ENCODE data around the gene TIMM50. TPM values are rescaled to one million over a fixed set of nuclear protein-coding genes. Genes with fewer than 3 reads are reported as not detected.

The TIMM50 gene
- total and polyA plus RNA-seq, 2 of the 8 experiments (the other 6 are each of a cell fraction or from before 2014, with no cell fraction given) = 155 to 187 TPM

- 0 out of 2 replicates have a peak, but pooled peaks have one; percentile 37 for TF ChIP-seq TAF1 (IDR thresholded peaks at IDR 0.05; ENCODE audit: low read depth, low read length)
- TF ChIP-seq SRF (IDR thresholded peaks at IDR 0.05; ENCODE audit: low read depth, low read length) = no peak
- TF ChIP-seq KDM4A (IDR thresholded peaks at IDR 0.05; ENCODE audit: low read depth, low read length, severe bottlenecking) = peak; percentile 97
- no peak; a peak in 1 of 4 replicates for TF ChIP-seq HDAC2 (IDR thresholded peaks at IDR 0.05; ENCODE audit: borderline replicate concordance in 1 of 2, low read depth in 2 of 2, low read length in 2 of 2)
- TF ChIP-seq FOSL1 (IDR thresholded peaks at IDR 0.05; ENCODE audit: insufficient read depth, low read depth, low read length) = no peak
- TF ChIP-seq SUZ12 (IDR thresholded peaks at IDR 0.05; ENCODE audit: low read length) = peak; percentile 54; the same call in 1 of the 2 replicates
- TF ChIP-seq CHD2 (IDR thresholded peaks at IDR 0.05; ENCODE audit: low read length) = no peak
- TF ChIP-seq BACH1 (IDR thresholded peaks at IDR 0.05; ENCODE audit: low read length) = 0 out of 2 replicates have a peak, but pooled peaks have one; percentile 43
- TF ChIP-seq SIN3A (conservative IDR thresholded peaks at IDR 0.05 in 1 of 2, IDR thresholded peaks at IDR 0.05 in 1 of 2; ENCODE audit: low read depth in 1 of 2, low read length in 2 of 2) = peak in 1 of 2 experiments; percentile 42; a peak in 2 of 4 replicates
- TF ChIP-seq NRF1 (IDR thresholded peaks at IDR 0.05; ENCODE audit: low read depth, low read length) = peak; percentile 41
- peak; percentile 99 for TF ChIP-seq MAX (IDR thresholded peaks at IDR 0.05)
- no peak for TF ChIP-seq POU5F1 (IDR thresholded peaks at IDR 0.05; ENCODE audit: low read depth, low read length)
- peak; percentile 34; the same call in 1 of the 2 replicates for TF ChIP-seq PHF8 (conservative IDR thresholded peaks at IDR 0.05; ENCODE audit: low read depth, low read length)
- TF ChIP-seq SP2 (IDR thresholded peaks at IDR 0.05; ENCODE audit: low read length) = no peak
- peak; percentile 56 for TF ChIP-seq ASH2L (IDR thresholded peaks at IDR 0.05; ENCODE audit: low read length)
- TF ChIP-seq E2F6 (IDR thresholded peaks at IDR 0.05) = peak; percentile 99
- no peak for TF ChIP-seq RFX5 (IDR thresholded peaks at IDR 0.05; ENCODE audit: borderline replicate concordance, low read depth, low read length)
- TF ChIP-seq SP4 (IDR thresholded peaks at IDR 0.05; ENCODE audit: low read length) = no peak
- no peak; the same call in 1 of the 2 replicates for TF ChIP-seq CREB1 (IDR thresholded peaks at IDR 0.05)
- no peak for TF ChIP-seq RXRA (IDR thresholded peaks at IDR 0.05; ENCODE audit: insufficient read depth, low read depth, low read length)
- TF ChIP-seq EZH2 (IDR thresholded peaks at IDR 0.05; ENCODE audit: low read depth, low read length, severe bottlenecking) = peak; percentile 72
Observed at GRCh38 chr19:39506944-39507714, 26.5 kb downstream of the TIMM50 start (continued).

Data from H1 (cell line).